Bronchial epithelial cell (primary cell): ENCODE data around the gene C16orf95. TPM values are rescaled to one million over a fixed set of nuclear protein-coding genes. Genes with fewer than 3 reads are reported as not detected.
A peak's percentile ranks its signal among the peaks of the same experiment; 100 is the strongest.

Experiments used
- DNase-seq: peaks from one replicate; pipeline ENCODE4 v3.0.0-alpha.2; 2010; ENCODE audit warnings: low read depth
- FAIRE-seq: peaks from 2 replicates; lab custom pipeline; 2011; peaks lifted over from hg19 to GRCh38; lab: Jason Lieb, UNC
- H3K27me3 ChIP-seq: 2 replicates; pipeline ENCODE4 v1.5.1; 2011; ENCODE audit warnings: low read length; ENCODE audit not compliant: control insufficient read depth, insufficient read depth
- H3K36me3 ChIP-seq: 2 replicates; pipeline ENCODE4 v1.5.1; 2011; ENCODE audit warnings: low read length; ENCODE audit not compliant: control insufficient read depth, insufficient read depth
- H3K4me3 ChIP-seq: 2 replicates; pipeline ENCODE4 v1.5.1; 2011; ENCODE audit warnings: mild to moderate bottlenecking, low read depth, low read length, control low read depth
- CTCF ChIP-seq: IDR thresholded peaks from 2 replicates; pipeline ENCODE4 v1.5.1; 2011; ENCODE audit warnings: mild to moderate bottlenecking, moderate library complexity, low read length, control low read depth, inconsistent platforms; ENCODE audit not compliant: insufficient read depth, severe bottlenecking
- total RNA-seq: library from RNA; depleted of rRNA; stranded (reverse); fragments of >200 nt; gene quantifications from 2 replicates; pipeline ENCODE4 v1.2.1, GENCODE V29; 2014

C16orf95 gene
- total RNA-seq, 1 donor from 2014 or later, result 0.79 TPM

- no peak for DNase-seq
- TF ChIP-seq CTCF, result no peak
- Histone ChIP-seq H3K4me3 (no peak overlapping the region), H3K27me3 (no peaks in the 10 kb centered on the region), H3K36me3 (peaks cover 3% of the 10 kb centered on the region)
- FAIRE-seq, result no peak
Measured at GRCh38 chr16:87321336-87322107, 4.3 kb upstream of the C16orf95 start.

- FAIRE-seq (no peak), DNase-seq (no peak)
- Histone ChIP-seq H3K36me3 (peaks cover 3% of the 10 kb centered on the region), H3K27me3 (no peaks in the 10 kb centered on the region), H3K4me3 (no peak overlapping the region)
- TF ChIP-seq CTCF, result no peak
Measured at GRCh38 chr16:87320510-87321227, 3.5 kb upstream of the C16orf95 start.

- Histone ChIP-seq H3K27me3 (no peaks in the 10 kb centered on the region), H3K36me3 (peaks cover 3% of the 10 kb centered on the region), H3K4me3 (no peak overlapping the region)
- TF ChIP-seq CTCF, result no peak
- FAIRE-seq, result no peak
- DNase-seq, result no peak
Measured at GRCh38 chr16:87319997-87320491, 2.9 kb upstream of the C16orf95 start.

- FAIRE-seq, result no peak
- Histone ChIP-seq H3K27me3 (no peaks in the 10 kb centered on the region), H3K4me3 (no peak overlapping the region), H3K36me3 (peaks cover 2% of the 10 kb centered on the region)
- TF ChIP-seq CTCF, result no peak
- no peak for DNase-seq
Measured at GRCh38 chr16:87319011-87319410, 1.8 kb upstream of the C16orf95 start.

- FAIRE-seq (no peak), DNase-seq (peak; percentile 35)
- H3K4me3 ChIP-seq, result peak overlapping the region; percentile 71
- H3K27me3 ChIP-seq, result no peaks in the 10 kb centered on the region
- no peak for TF ChIP-seq CTCF
- peaks cover 1% of the 10 kb centered on the region for H3K36me3 ChIP-seq
Measured at GRCh38 chr16:87317750-87318644, 805 bp upstream of the C16orf95 start.
